Nephron (organoid): ENCODE measurements around the gene ITPKC.

ENCODE experiments used
- H3K27ac Mint-ChIP-seq, 3 experiments: 2 replicates each; pipeline ENCODE4 v1.8.0; 2020; ENCODE audit warnings: mixed read lengths in 3 of 3, mild to moderate bottlenecking in 2 of 3, moderate library complexity in 1 of 3
- H3K27me3 Mint-ChIP-seq: 2 replicates; pipeline ENCODE4 v1.8.0; 2021; ENCODE audit warnings: low read depth, mild to moderate bottlenecking, moderate library complexity, mixed read lengths
- H3K36me3 Mint-ChIP-seq: 2 replicates; pipeline ENCODE4 v1.8.0; 2020; ENCODE audit warnings: low read depth, mixed read lengths
- H3K4me1 Mint-ChIP-seq: 2 replicates; pipeline ENCODE4 v1.8.0; 2020; ENCODE audit warnings: mixed read lengths
- H3K4me3 Mint-ChIP-seq, 3 experiments: 2 replicates each; pipeline ENCODE4 v1.8.0; 2020; ENCODE audit warnings: mild to moderate bottlenecking in 3 of 3, mixed read lengths in 3 of 3, moderate library complexity in 2 of 3
- H3K9me3 Mint-ChIP-seq: 2 replicates; pipeline ENCODE4 v1.8.0; 2020; ENCODE audit warnings: mixed read lengths
- TF ChIP-seq, protein P1 (sequence below), 3 experiments: fragments of 200-600 bp; sonication (generic); IDR thresholded peaks; one replicate each; pipeline ENCODE4 v1.5.0; 2021; ENCODE audit warnings: antibody characterized with exemption in 3 of 3; ENCODE audit not compliant: unreplicated experiment in 3 of 3

Gene ITPKC

DNA sequence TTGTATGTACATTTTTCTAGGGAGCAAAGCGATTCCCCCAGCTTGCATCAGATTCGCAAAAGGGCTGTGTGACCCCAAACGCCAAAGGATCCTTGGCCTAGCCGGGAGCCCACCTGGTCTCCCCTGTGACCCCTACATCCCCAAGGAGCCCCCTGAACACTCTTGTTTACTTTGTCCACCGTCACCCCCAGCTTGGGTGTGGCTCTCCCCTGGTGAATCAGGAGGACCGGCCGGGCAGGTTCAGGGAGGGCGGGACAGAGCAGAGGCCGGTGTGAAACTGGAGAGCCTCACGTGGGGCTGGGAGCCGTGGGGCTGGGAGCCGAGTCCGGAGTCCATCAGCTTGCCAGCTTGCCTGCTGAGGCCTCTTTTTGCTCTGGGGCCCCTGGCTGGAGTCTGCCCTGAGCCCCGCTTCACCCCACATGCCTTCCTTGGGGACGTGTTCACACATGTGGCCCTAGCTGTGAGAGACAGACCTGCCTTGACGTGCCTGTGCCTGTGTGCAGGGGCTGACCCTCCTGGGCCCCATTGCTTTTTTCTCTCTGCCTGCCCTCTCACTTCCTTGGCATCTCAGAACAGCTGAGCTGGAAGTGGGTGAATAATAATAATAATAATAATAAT lies 2.0 kb downstream of the ITPKC start:
- H3K27me3 Mint-ChIP-seq, result no peaks in the 10 kb centered on the region
- TF ChIP-seq, protein P1, sequence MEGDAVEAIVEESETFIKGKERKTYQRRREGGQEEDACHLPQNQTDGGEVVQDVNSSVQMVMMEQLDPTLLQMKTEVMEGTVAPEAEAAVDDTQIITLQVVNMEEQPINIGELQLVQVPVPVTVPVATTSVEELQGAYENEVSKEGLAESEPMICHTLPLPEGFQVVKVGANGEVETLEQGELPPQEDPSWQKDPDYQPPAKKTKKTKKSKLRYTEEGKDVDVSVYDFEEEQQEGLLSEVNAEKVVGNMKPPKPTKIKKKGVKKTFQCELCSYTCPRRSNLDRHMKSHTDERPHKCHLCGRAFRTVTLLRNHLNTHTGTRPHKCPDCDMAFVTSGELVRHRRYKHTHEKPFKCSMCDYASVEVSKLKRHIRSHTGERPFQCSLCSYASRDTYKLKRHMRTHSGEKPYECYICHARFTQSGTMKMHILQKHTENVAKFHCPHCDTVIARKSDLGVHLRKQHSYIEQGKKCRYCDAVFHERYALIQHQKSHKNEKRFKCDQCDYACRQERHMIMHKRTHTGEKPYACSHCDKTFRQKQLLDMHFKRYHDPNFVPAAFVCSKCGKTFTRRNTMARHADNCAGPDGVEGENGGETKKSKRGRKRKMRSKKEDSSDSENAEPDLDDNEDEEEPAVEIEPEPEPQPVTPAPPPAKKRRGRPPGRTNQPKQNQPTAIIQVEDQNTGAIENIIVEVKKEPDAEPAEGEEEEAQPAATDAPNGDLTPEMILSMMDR (IDR thresholded peaks at IDR 0.05; ENCODE audit: unreplicated experiment in 3 of 3), result no peak
- peaks cover 25% of the 10 kb centered on the region for H3K36me3 Mint-ChIP-seq
- H3K27ac Mint-ChIP-seq, result peak overlapping the region; percentile 90 to 99 (median 96)
- peaks cover 31% of the 10 kb centered on the region for H3K4me1 Mint-ChIP-seq
- H3K4me3 Mint-ChIP-seq, result peak overlapping the region; percentile 96 to 99 (median 96)
- no peaks in the 10 kb centered on the region for H3K9me3 Mint-ChIP-seq

DNA sequence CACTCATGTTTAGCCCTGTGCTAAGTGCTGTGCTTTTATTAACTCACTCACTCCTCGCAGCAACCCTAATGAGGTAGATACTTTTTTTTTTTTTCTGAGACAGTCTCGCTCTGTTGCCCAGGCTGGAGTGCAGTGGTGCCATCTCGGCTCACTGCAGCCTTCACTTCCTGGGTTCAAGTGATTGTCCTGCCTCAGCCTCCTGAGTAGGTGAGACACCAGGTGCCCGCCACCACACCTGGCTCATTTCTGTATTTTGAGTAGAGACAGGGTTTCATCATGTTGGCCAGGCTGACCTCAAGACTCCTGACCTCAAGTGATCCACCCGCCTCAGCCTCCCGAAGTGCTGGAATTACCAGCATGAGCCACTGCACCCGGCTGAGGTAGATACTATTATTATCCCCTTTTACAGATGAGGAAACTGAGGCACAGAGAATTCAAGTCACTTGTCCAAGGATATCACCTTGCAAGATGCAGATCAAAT lies 2.5 kb downstream of the ITPKC start:
- Mint-ChIP-seq H3K36me3 (peaks cover 30% of the 10 kb centered on the region), H3K27ac (peak overlapping the region; percentile 90 to 99 (median 96)), H3K4me3 (peak overlapping the region; percentile 96 to 99 (median 96)), H3K27me3 (no peaks in the 10 kb centered on the region), H3K9me3 (no peaks in the 10 kb centered on the region), H3K4me1 (peaks cover 27% of the 10 kb centered on the region)
- TF ChIP-seq, protein P1 (IDR thresholded peaks at IDR 0.05; ENCODE audit: unreplicated experiment in 3 of 3), result no peak

DNA sequence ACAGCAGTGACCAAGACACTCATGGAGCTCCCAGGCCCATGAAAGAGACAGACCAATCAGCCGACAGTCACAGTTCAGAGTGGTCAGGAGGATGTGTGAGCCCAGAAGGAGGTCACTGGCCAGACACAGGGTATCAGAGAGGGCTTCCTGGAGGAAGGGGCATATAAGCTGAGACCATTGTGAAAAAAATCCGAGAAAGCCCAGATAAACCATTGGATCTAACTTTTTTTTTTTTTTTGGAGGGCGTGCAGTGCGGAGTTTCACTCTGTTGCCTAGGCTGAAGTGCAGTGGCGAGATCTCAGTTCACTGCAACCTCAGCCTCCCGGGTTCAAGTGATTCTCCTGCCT lies 4.2 kb downstream of the ITPKC start:
- Mint-ChIP-seq H3K27me3 (no peaks in the 10 kb centered on the region), H3K36me3 (peaks cover 45% of the 10 kb centered on the region), H3K4me3 (peak overlapping the region; percentile 81 to 84 (median 83)), H3K27ac (peak overlapping the region; percentile 65 to 88 (median 74)), H3K9me3 (no peaks in the 10 kb centered on the region), H3K4me1 (peaks cover 23% of the 10 kb centered on the region)
- TF ChIP-seq, protein P1 (IDR thresholded peaks at IDR 0.05; ENCODE audit: unreplicated experiment in 3 of 3), result no peak

DNA sequence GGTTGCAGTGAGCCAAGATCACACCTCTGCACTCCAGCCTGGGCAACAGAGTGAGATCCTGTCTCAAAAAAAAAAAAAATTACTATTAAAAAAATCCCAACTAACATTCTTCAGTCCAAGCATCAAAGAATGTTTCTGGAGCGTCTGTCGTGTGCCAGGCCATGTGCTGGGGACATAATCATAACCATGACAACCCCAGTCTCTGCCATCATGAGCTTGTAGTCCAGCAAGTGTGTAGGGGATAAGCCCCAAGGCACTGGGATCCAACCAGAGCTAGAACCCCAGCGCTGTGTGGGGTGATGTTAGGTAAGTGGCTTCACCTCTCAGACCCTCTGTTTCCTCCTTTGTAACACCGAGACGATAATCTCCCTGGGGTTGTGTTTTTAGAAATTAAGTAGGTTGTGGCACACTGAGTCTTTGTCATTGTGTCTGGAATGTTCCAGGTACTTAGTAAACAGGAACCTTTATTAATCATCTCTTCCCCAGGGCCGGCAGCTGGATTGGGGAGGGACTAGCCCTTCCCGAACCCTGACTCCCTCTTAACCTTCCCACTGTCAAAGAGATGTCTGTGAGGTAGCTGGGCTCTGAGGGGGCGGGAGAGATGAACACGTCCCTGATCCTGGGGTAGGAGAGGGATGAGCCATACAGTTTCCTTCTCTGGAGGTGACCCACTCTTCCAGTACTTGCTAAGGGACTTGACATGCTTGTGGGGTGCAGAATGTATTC lies 5.2 kb downstream of the ITPKC start:
- peak overlapping the region; percentile 13 to 25 (median 18) for H3K27ac Mint-ChIP-seq
- H3K36me3 Mint-ChIP-seq, result peaks cover 53% of the 10 kb centered on the region
- H3K4me3 Mint-ChIP-seq, result peak overlapping the region; percentile 32 to 60 (median 53)
- H3K4me1 Mint-ChIP-seq, result peaks cover 23% of the 10 kb centered on the region
- H3K27me3 Mint-ChIP-seq, result no peaks in the 10 kb centered on the region
- no peaks in the 10 kb centered on the region for H3K9me3 Mint-ChIP-seq
- TF ChIP-seq, protein P1 (IDR thresholded peaks at IDR 0.05; ENCODE audit: unreplicated experiment in 3 of 3), result no peak

GRCh38 chr19:40723661-40724254 lies 6.8 kb downstream of the ITPKC start:
- Mint-ChIP-seq H3K27me3 (no peaks in the 10 kb centered on the region), H3K9me3 (no peaks in the 10 kb centered on the region), H3K4me1 (peaks cover 16% of the 10 kb centered on the region), H3K4me3 (no peak overlapping the region), H3K36me3 (peaks cover 67% of the 10 kb centered on the region), H3K27ac (no peak overlapping the region)
- TF ChIP-seq, protein P1 (IDR thresholded peaks at IDR 0.05; ENCODE audit: unreplicated experiment in 3 of 3), result no peak
